Uterus (tissue), 2 donors: ENCODE measurements around the gene DHX40.

Experiments used
- POLR2A ChIP-seq, 2 donors: fragments of 450-650 bp; IDR thresholded peaks; one replicate each; pipeline ENCODE4 v1.6.1; 2016; ENCODE audit warnings: antibody characterized with exemption in 2 of 2, mild to moderate bottlenecking in 1 of 2, moderate library complexity in 1 of 2
- TF ChIP-seq, protein P1 (sequence below), 4 experiments: fragments of 200-600 bp in 2 of 4; fragments of 450-650 bp in 2 of 4; sonication (generic) in 2 of 4; IDR thresholded peaks; one replicate each; pipeline ENCODE4 v1.5.1; 2016 to 2019; ENCODE audit warnings: antibody characterized with exemption in 4 of 4, mild to moderate bottlenecking in 2 of 4, moderate library complexity in 1 of 4

DNA sequence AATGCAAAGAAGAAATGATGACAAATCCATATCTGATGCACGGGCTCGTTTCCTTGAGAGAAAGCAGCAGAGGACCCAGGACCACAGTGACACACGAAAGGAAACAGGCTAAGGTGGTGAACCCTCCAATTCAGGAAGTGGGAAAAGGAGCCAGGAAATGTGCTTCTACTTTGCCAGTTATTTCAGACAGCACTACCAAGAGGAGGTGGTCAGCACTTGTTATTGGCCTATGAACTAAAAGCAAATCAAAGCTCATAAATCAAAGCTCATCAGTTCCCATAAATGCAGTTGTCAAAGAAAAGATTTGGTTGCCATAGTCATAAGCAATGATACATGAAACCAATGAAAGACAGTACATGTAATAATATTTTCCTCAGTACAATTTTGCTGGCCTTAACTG is 41.7 kb downstream of the DHX40 start:
- TF ChIP-seq, protein P1, sequence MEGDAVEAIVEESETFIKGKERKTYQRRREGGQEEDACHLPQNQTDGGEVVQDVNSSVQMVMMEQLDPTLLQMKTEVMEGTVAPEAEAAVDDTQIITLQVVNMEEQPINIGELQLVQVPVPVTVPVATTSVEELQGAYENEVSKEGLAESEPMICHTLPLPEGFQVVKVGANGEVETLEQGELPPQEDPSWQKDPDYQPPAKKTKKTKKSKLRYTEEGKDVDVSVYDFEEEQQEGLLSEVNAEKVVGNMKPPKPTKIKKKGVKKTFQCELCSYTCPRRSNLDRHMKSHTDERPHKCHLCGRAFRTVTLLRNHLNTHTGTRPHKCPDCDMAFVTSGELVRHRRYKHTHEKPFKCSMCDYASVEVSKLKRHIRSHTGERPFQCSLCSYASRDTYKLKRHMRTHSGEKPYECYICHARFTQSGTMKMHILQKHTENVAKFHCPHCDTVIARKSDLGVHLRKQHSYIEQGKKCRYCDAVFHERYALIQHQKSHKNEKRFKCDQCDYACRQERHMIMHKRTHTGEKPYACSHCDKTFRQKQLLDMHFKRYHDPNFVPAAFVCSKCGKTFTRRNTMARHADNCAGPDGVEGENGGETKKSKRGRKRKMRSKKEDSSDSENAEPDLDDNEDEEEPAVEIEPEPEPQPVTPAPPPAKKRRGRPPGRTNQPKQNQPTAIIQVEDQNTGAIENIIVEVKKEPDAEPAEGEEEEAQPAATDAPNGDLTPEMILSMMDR (IDR thresholded peaks at IDR 0.05): no peak
- TF ChIP-seq POLR2A (IDR thresholded peaks at IDR 0.05): no peak
